Tibial nerve (tissue), 4 donors: ENCODE results near the gene GRAMD1A. TPM values are rescaled to one million over a fixed set of nuclear protein-coding genes. Genes with fewer than 3 reads are reported as not detected.

Experiments
- DNase-seq, 2 donors: peaks; one replicate each; pipeline ENCODE4 v3.0.0-alpha.2; 2019; ENCODE audit warnings: low spot score in 2 of 2
- H3K27ac ChIP-seq, 4 donors: fragments of 200-600 bp; sonication (generic) in 3 of 4; one replicate each; pipeline ENCODE4 v1.5.1; 2017 to 2019; ENCODE audit warnings: mild to moderate bottlenecking in 1 of 4
- H3K27me3 ChIP-seq, 2 donors: fragments of 200-600 bp; sonication (generic) in 1 of 2; one replicate each; pipeline versions ENCODE4 v1.5.1 to v1.6.0; 2017 to 2019
- H3K36me3 ChIP-seq, 3 donors: fragments of 200-600 bp; sonication (generic); one replicate each; pipeline ENCODE4 v1.5.1; 2018 to 2019
- H3K4me1 ChIP-seq, 4 donors: fragments of 200-600 bp; sonication (generic) in 3 of 4; one replicate each; pipeline ENCODE4 v1.5.1; 2017 to 2019
- H3K4me3 ChIP-seq, 4 donors: fragments of 200-600 bp; sonication (generic) in 3 of 4; one replicate each; pipeline ENCODE4 v1.5.1; 2017 to 2019; ENCODE audit warnings: mild to moderate bottlenecking in 1 of 4, moderate library complexity in 1 of 4
- H3K9me3 ChIP-seq, 4 donors: fragments of 200-600 bp; sonication (generic) in 3 of 4; one replicate each; pipeline ENCODE4 v1.5.1; 2017 to 2019
- CTCF ChIP-seq, 5 experiments: fragments of 200-600 bp in 3 of 5; fragments of 450-650 bp in 2 of 5; sonication (generic) in 3 of 5; IDR thresholded peaks; one replicate each; pipeline ENCODE4 v1.5.1; 2016 to 2019; ENCODE audit warnings: antibody characterized with exemption in 5 of 5, mild to moderate bottlenecking in 3 of 5, moderate library complexity in 2 of 5
- EP300 ChIP-seq, 2 donors: sonication (generic); formaldehyde crosslinking; IDR thresholded peaks; one replicate each; pipeline ENCODE4 v1.6.1; 2017; ENCODE audit warnings: antibody characterized with exemption in 2 of 2, mild to moderate bottlenecking in 1 of 2
- POLR2A ChIP-seq, 2 donors: fragments of 450-650 bp; IDR thresholded peaks; one replicate each; pipeline ENCODE4 v1.6.1; 2017; ENCODE audit warnings: antibody characterized with exemption in 2 of 2, mild to moderate bottlenecking in 2 of 2, moderate library complexity in 2 of 2
- WGBS, 2 donors: methylation state at CpG; one replicate each; pipeline ENCODE4 v1.1.5; 2018; 5-methylcytosine and 5-hydroxymethylcytosine counted together
- total RNA-seq, 4 donors: library from RNA; depleted of rRNA; stranded (reverse); fragments of >200 nt; gene quantifications; one replicate each; pipeline ENCODE4 v1.1.0, GENCODE V29; 2016

Gene GRAMD1A
- total RNA-seq, 4 donors from 2014 or later, result 53.1 to 108 (median 61.6) TPM

GRCh38 chr19:35031072-35031881 lies 31.2 kb downstream of the GRAMD1A start:
- 6 to 7% methylated on average over 31 of the region's 31 CpGs for WGBS, 2 donors
- Histone ChIP-seq H3K27ac (peak overlapping the region; percentile 9 to 81 (median 44)), H3K4me1 (peaks cover 0 to 25% (median 6%) of the 10 kb centered on the region in 4 donors), H3K36me3 (peaks cover 0 to 52% (median 7%) of the 10 kb centered on the region in 3 donors), H3K9me3 (no peaks in the 10 kb centered on the region), H3K27me3 (no peaks in the 10 kb centered on the region), H3K4me3 (peak overlapping the region; percentile 39 to 79 (median 50))
- DNase-seq, result no peak
- TF ChIP-seq CTCF (IDR thresholded peaks at IDR 0.05) (no peak), POLR2A (IDR thresholded peaks at IDR 0.05) (no peak), EP300 (IDR thresholded peaks at IDR 0.05) (no peak)

GRCh38 chr19:35032356-35032865 lies 32.3 kb downstream of the GRAMD1A start:
- WGBS, 2 donors, result 95 to 96% methylated on average over 17 of the region's 17 CpGs
- no peak for TF ChIP-seq EP300 (IDR thresholded peaks at IDR 0.05)
- no peak for TF ChIP-seq CTCF (IDR thresholded peaks at IDR 0.05)
- TF ChIP-seq POLR2A (IDR thresholded peaks at IDR 0.05), result no peak
- no peaks in the 10 kb centered on the region for H3K27me3 ChIP-seq
- H3K4me3 ChIP-seq, result no peak overlapping the region
- no peaks in the 10 kb centered on the region for H3K9me3 ChIP-seq
- peaks cover 0 to 27% (median 6%) of the 10 kb centered on the region in 4 donors for H3K4me1 ChIP-seq
- no peak overlapping the region for H3K27ac ChIP-seq
- DNase-seq, result no peak
- peaks cover 0 to 51% (median 7%) of the 10 kb centered on the region in 3 donors for H3K36me3 ChIP-seq

GRCh38 chr19:35033067-35034004 lies 33.2 kb downstream of the GRAMD1A start:
- TF ChIP-seq POLR2A (IDR thresholded peaks at IDR 0.05), result no peak
- TF ChIP-seq EP300 (IDR thresholded peaks at IDR 0.05), result no peak
- no peak for TF ChIP-seq CTCF (IDR thresholded peaks at IDR 0.05)
- WGBS, 2 donors, result 84 to 91% methylated on average over 24 to 30 of the region's 30 CpGs
- Histone ChIP-seq H3K27ac (no peak overlapping the region), H3K36me3 (peaks cover 0 to 42% (median 7%) of the 10 kb centered on the region in 3 donors), H3K27me3 (no peaks in the 10 kb centered on the region), H3K4me3 (no peak overlapping the region), H3K9me3 (no peaks in the 10 kb centered on the region), H3K4me1 (peaks cover 0 to 36% (median 8%) of the 10 kb centered on the region in 4 donors)
- no peak for DNase-seq

GRCh38 chr19:35034005-35034502 lies 33.9 kb downstream of the GRAMD1A start:
- Histone ChIP-seq H3K4me3 (no peak overlapping the region), H3K36me3 (peaks cover 0 to 42% (median 7%) of the 10 kb centered on the region in 3 donors), H3K9me3 (no peaks in the 10 kb centered on the region), H3K27ac (no peak overlapping the region), H3K27me3 (no peaks in the 10 kb centered on the region), H3K4me1 (peaks cover 0 to 42% (median 10%) of the 10 kb centered on the region in 4 donors)
- no peak for TF ChIP-seq POLR2A (IDR thresholded peaks at IDR 0.05)
- TF ChIP-seq EP300 (IDR thresholded peaks at IDR 0.05), result no peak
- TF ChIP-seq CTCF (IDR thresholded peaks at IDR 0.05), result no peak
- DNase-seq, result no peak
- WGBS, 2 donors, result 93% methylated on average over 14 to 17 of the region's 17 CpGs
